HFFc6 (cell line): ENCODE results near the gene SMPD3. TPM values are rescaled to one million over a fixed set of nuclear protein-coding genes. Genes with fewer than 3 reads are reported as not detected.

Experiments
- DNase-seq: peaks from one replicate; pipeline ENCODE4 v3.0.0-alpha.2; 2018
- H3K27ac Mint-ChIP-seq: 2 replicates; pipeline ENCODE4 v1.8.0; 2020; ENCODE audit warnings: mild to moderate bottlenecking, mixed read lengths
- H3K27me3 Mint-ChIP-seq: 2 replicates; pipeline ENCODE4 v1.8.0; 2021; ENCODE audit warnings: mild to moderate bottlenecking, moderate library complexity, mixed read lengths; ENCODE audit not compliant: insufficient read depth
- H3K36me3 Mint-ChIP-seq: 2 replicates; pipeline ENCODE4 v1.8.0; 2021; ENCODE audit warnings: low read depth, mixed read lengths
- H3K4me1 Mint-ChIP-seq: 2 replicates; pipeline ENCODE4 v1.8.0; 2020; ENCODE audit warnings: low read depth, mixed read lengths
- H3K4me3 Mint-ChIP-seq: 2 replicates; pipeline ENCODE4 v1.8.0; 2020; ENCODE audit warnings: mild to moderate bottlenecking, moderate library complexity, mixed read lengths
- H3K9me3 Mint-ChIP-seq: 2 replicates; pipeline ENCODE4 v1.8.0; 2020; ENCODE audit warnings: mild to moderate bottlenecking, mixed read lengths
- CTCF ChIP-seq: fragments of 200-600 bp; sonication (generic); IDR thresholded peaks from 2 replicates; pipeline ENCODE4 v1.5.0; 2021; ENCODE audit warnings: antibody characterized with exemption, mild to moderate bottlenecking
- total RNA-seq, 6 experiments: library from RNA; stranded (reverse); fragmentation: NEBNext Ultra II Directional; extraction: Animal tissue kit (Norgen Biotek cat#: 25700); gene quantifications; 2 replicates in 1 of 6; 3 replicates in 5 of 6; pipeline ENCODE4 v1.2.3, GENCODE V29; 2021

The SMPD3 gene
- total RNA-seq, 6 experiments from 2014 or later, result 0.05 to 0.73 (median 0.30) TPM

- Mint-ChIP-seq H3K4me3 (no peak overlapping the region), H3K9me3 (peaks cover 11% of the 10 kb centered on the region), H3K27me3 (peaks cover 34% of the 10 kb centered on the region), H3K36me3 (peaks cover 9% of the 10 kb centered on the region; the same call in 1 of the 2 replicates), H3K27ac (no peak overlapping the region), H3K4me1 (no peaks in the 10 kb centered on the region)
- TF ChIP-seq CTCF, result no peak
- DNase-seq, result no peak
Measured at GRCh38 chr16:68434624-68435210, 13.6 kb downstream of the SMPD3 start.

GRCh38 chr16:68433316-68433715 is 15.0 kb downstream of the SMPD3 start:
- Mint-ChIP-seq H3K27ac (no peak overlapping the region), H3K36me3 (peaks cover 9% of the 10 kb centered on the region; the same call in 1 of the 2 replicates), H3K27me3 (peaks cover 33% of the 10 kb centered on the region), H3K4me3 (no peak overlapping the region), H3K4me1 (no peaks in the 10 kb centered on the region), H3K9me3 (peaks cover 11% of the 10 kb centered on the region)
- no peak for DNase-seq
- TF ChIP-seq CTCF, result no peak

GRCh38 chr16:68432701-68433100 is 15.6 kb downstream of the SMPD3 start:
- DNase-seq, result no peak
- H3K27ac Mint-ChIP-seq, result no peak overlapping the region
- peaks cover 9% of the 10 kb centered on the region; the same call in 1 of the 2 replicates for H3K36me3 Mint-ChIP-seq
- peaks cover 37% of the 10 kb centered on the region for H3K27me3 Mint-ChIP-seq
- TF ChIP-seq CTCF, result no peak
- H3K4me3 Mint-ChIP-seq, result no peak overlapping the region
- no peaks in the 10 kb centered on the region for H3K4me1 Mint-ChIP-seq
- H3K9me3 Mint-ChIP-seq, result peaks cover 11% of the 10 kb centered on the region

GRCh38 chr16:68429076-68429854 is 19.0 kb downstream of the SMPD3 start:
- DNase-seq, result no peak
- no peaks in the 10 kb centered on the region for H3K36me3 Mint-ChIP-seq
- no peak overlapping the region for H3K4me3 Mint-ChIP-seq
- peaks cover 6% of the 10 kb centered on the region; the same call in 1 of the 2 replicates for H3K4me1 Mint-ChIP-seq
- peaks cover 34% of the 10 kb centered on the region for H3K27me3 Mint-ChIP-seq
- TF ChIP-seq CTCF, result no peak
- H3K27ac Mint-ChIP-seq, result no peak overlapping the region
- H3K9me3 Mint-ChIP-seq, result no peaks in the 10 kb centered on the region

GRCh38 chr16:68427649-68428303 is 20.5 kb downstream of the SMPD3 start:
- no peak for TF ChIP-seq CTCF
- no peak for DNase-seq
- no peaks in the 10 kb centered on the region for H3K9me3 Mint-ChIP-seq
- peaks cover 6% of the 10 kb centered on the region; the same call in 1 of the 2 replicates for H3K4me1 Mint-ChIP-seq
- no peak overlapping the region for H3K27ac Mint-ChIP-seq
- no peaks in the 10 kb centered on the region for H3K36me3 Mint-ChIP-seq
- no peak overlapping the region for H3K4me3 Mint-ChIP-seq
- H3K27me3 Mint-ChIP-seq, result peaks cover 35% of the 10 kb centered on the region
